ENCODE measurements around the gene CDH4.

DNA sequence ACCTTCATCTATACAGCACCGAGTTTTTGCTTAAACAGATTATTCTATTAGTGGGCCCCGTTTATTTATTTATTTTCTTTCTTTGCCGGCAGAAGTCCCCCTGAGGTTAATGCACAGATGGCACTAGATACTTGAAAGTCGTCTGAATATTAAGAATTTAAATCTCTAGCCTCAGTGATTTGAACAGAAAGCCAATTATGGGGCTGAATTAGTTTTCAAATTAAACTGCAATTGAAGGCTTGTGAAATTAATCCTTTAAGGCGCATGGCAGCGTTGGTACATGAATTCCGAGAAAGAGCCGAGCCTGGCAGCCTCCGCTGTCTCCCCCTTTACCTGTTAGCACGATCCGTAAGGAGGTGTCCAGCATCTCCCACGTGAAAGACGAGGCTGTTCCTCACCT lies 610.8 kb downstream of the CDH4 start:
- TF ChIP-seq ZBTB8A (tag by site-specific recombination; IDR thresholded peaks at IDR 0.05) (no peak), KLF7 (tag by site-specific recombination; IDR thresholded peaks at IDR 0.05; ENCODE audit: borderline replicate concordance) (no peak), CTCF (tag by site-specific recombination; IDR thresholded peaks at IDR 0.05) (no peak), ZNF530 (tag by site-specific recombination; IDR thresholded peaks at IDR 0.05; ENCODE audit: low read depth) (no peak), ZBTB7A (tag by site-specific recombination; IDR thresholded peaks at IDR 0.05; ENCODE audit: low read depth) (no peak)
